Measurements from ENCODE around the gene ZNF366. TPM values are rescaled to one million over a fixed set of nuclear protein-coding genes. Genes with fewer than 3 reads are reported as not detected.

Gene ZNF366
- polyA plus RNA-seq, 4 donors = 1.5 to 2.4 (median 2.1) TPM; not detected in 1

- no peak overlapping the region for H3K27ac ChIP-seq (ENCODE audit: low read depth in 1 of 3, low read length in 2 of 3)
- no peak overlapping the region for H3K4me3 ChIP-seq (ENCODE audit: low read depth in 1 of 3, low read length in 3 of 3)
- DNase-seq = no peak
- H3K27me3 ChIP-seq (ENCODE audit: control insufficient read depth in 3 of 3, insufficient read depth in 3 of 3, low read length in 3 of 3) = no peaks in the 10 kb centered on the region
- WGBS, 3 donors = 90 to 94% (median 93%) methylated on average over 47 to 48 of the region's 48 CpGs
- peaks cover 0 to 4% of the 10 kb centered on the region in 2 donors for H3K9me3 ChIP-seq (ENCODE audit: control insufficient read depth in 2 of 2, insufficient read depth in 1 of 2, low read depth in 1 of 2, low read length in 1 of 2)
- no peak for FAIRE-seq
- no peaks in the 10 kb centered on the region for H3K4me1 ChIP-seq (ENCODE audit: control insufficient read depth in 3 of 3, insufficient read depth in 2 of 3, low read depth in 1 of 3, low read length in 2 of 3)
- H3K36me3 ChIP-seq (ENCODE audit: control insufficient read depth in 3 of 3, insufficient read depth in 2 of 3, low read depth in 1 of 3, low read length in 3 of 3) = no peaks in the 10 kb centered on the region
Observed at GRCh38 chr5:72417333-72418062, 89.7 kb downstream of the ZNF366 start.

DNA sequence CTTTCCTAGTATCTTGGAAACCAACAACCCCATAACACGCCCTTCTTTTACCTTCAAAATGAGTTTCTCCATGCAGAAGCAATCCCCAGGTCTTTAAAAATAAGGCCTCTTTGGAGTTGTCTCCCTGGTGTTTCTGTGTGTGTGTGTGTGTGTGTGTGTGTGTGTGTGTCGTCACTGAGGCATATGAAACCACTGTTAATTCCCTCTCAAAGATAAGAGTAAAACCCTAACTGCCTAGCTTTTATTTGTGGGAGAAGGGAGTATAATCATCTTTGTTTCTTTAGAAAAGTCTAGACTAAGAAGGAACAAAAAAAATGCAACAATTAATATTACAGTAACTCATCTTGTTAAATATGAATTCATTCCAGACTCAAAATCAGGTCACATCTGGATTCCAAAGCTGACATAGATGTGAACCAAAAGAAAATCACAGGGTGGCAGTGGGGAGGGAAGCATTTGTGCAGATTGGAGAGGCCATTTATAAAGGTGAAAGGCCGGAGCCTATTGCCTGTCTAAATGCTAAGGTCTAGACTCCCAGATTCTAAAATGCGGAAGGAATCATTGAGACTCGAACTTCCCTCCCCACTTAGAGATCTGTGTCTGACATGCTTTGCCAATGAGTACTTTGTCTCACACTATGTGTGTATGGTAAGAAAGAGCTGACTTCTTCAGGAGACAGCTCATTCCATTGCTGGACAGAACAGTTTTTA lies 91.4 kb downstream of the ZNF366 start:
- no peak for DNase-seq
- H3K9me3 ChIP-seq (ENCODE audit: control insufficient read depth in 2 of 2, insufficient read depth in 1 of 2, low read depth in 1 of 2, low read length in 1 of 2) = peaks cover 0 to 4% of the 10 kb centered on the region in 2 donors
- H3K27ac ChIP-seq (ENCODE audit: low read depth in 1 of 3, low read length in 2 of 3) = no peak overlapping the region
- FAIRE-seq = no peak
- H3K4me1 ChIP-seq (ENCODE audit: control insufficient read depth in 3 of 3, insufficient read depth in 2 of 3, low read depth in 1 of 3, low read length in 2 of 3) = no peaks in the 10 kb centered on the region
- no peaks in the 10 kb centered on the region for H3K27me3 ChIP-seq (ENCODE audit: control insufficient read depth in 3 of 3, insufficient read depth in 3 of 3, low read length in 3 of 3)
- no peaks in the 10 kb centered on the region for H3K36me3 ChIP-seq (ENCODE audit: control insufficient read depth in 3 of 3, insufficient read depth in 2 of 3, low read depth in 1 of 3, low read length in 3 of 3)
- no peak overlapping the region for H3K4me3 ChIP-seq (ENCODE audit: low read depth in 1 of 3, low read length in 3 of 3)
- WGBS, 3 donors = 84 to 88% (median 86%) methylated on average over 5 of the region's 5 CpGs

DNA sequence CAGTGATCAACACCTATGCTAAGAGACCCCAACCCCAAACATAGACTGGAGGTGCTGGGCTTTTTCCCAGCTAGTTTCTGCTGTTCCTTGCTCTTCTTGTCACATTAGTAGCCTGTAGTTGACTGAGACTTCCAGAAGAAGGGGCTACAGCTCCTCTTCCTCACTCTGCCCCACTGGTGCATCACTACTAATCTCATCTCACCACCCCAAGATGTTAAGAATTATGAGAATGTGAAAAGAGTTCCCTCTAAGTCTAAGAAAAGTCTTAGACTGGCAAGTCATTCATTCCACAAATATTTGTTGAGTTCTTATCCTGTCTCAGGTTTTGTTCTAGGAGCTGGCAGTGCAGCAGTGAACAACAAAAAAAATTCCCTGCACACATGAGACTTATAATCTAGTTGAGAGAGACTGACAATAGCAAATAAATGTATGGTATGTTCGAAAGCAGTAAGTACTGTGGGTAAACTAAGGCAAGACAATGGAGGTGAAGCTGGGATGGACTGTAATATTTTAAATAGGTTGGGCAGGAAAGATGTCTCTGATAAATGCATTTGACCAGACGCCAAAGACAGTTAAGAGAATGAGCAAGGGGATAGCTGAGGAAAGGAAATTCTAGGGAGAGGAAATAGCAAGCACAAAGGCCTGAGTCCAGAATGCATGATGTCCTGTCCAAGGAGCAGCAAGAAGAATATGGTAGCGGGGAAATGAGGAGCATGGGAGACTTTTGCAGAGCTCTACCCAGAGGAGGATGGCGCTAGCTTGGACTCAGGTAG lies 94.7 kb downstream of the ZNF366 start:
- Histone ChIP-seq H3K4me1 (ENCODE audit: control insufficient read depth in 3 of 3, insufficient read depth in 2 of 3, low read depth in 1 of 3, low read length in 2 of 3) (no peaks in the 10 kb centered on the region), H3K27ac (ENCODE audit: low read depth in 1 of 3, low read length in 2 of 3) (no peak overlapping the region), H3K4me3 (ENCODE audit: low read depth in 1 of 3, low read length in 3 of 3) (no peak overlapping the region), H3K36me3 (ENCODE audit: control insufficient read depth in 3 of 3, insufficient read depth in 2 of 3, low read depth in 1 of 3, low read length in 3 of 3) (no peaks in the 10 kb centered on the region), H3K9me3 (ENCODE audit: control insufficient read depth in 2 of 2, insufficient read depth in 1 of 2, low read depth in 1 of 2, low read length in 1 of 2) (no peaks in the 10 kb centered on the region), H3K27me3 (ENCODE audit: control insufficient read depth in 3 of 3, insufficient read depth in 3 of 3, low read length in 3 of 3) (peaks cover 0 to 2% (median 0%) of the 10 kb centered on the region in 3 donors)
- DNase-seq = no peak
- WGBS, 3 donors = 67 to 89% (median 75%) methylated on average over 4 of the region's 4 CpGs
- no peak for FAIRE-seq

DNA sequence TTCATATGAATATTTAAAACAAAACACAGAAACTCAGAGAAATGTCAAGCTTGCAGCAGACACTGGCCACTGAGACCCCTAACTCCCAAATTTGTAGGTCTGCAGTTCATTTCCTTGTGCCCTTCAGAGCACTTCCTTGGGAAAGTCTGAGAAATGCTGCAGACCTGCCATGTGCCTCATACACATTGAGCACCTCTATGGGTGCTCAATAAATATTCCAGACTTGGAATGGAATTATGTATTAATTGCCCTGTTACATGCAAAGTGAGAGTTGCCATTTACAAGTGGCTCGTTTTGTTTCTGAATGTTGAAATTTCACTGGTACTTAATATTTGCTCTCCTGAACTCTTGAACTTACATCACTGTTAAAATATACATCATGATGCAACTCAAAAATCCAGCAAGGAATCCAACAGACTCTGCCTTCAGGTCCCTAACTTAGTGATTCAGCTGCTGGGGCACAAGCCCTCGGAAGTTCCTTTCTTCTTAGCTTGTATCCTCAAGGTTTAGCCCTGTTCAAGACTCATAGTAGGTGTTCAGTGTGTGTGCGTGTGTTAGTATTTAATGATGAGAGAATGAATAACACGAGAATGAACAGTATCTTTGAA lies 96.4 kb downstream of the ZNF366 start:
- Histone ChIP-seq H3K9me3 (ENCODE audit: control insufficient read depth in 2 of 2, insufficient read depth in 1 of 2, low read depth in 1 of 2, low read length in 1 of 2) (no peaks in the 10 kb centered on the region), H3K27me3 (ENCODE audit: control insufficient read depth in 3 of 3, insufficient read depth in 3 of 3, low read length in 3 of 3) (peaks cover 0 to 2% (median 0%) of the 10 kb centered on the region in 3 donors), H3K4me1 (ENCODE audit: control insufficient read depth in 3 of 3, insufficient read depth in 2 of 3, low read depth in 1 of 3, low read length in 2 of 3) (no peaks in the 10 kb centered on the region), H3K36me3 (ENCODE audit: control insufficient read depth in 3 of 3, insufficient read depth in 2 of 3, low read depth in 1 of 3, low read length in 3 of 3) (no peaks in the 10 kb centered on the region), H3K27ac (ENCODE audit: low read depth in 1 of 3, low read length in 2 of 3) (no peak overlapping the region), H3K4me3 (ENCODE audit: low read depth in 1 of 3, low read length in 3 of 3) (no peak overlapping the region)
- FAIRE-seq (no peak), DNase-seq (no peak)
- WGBS, 3 donors = 63 to 79% (median 72%) methylated on average over 4 of the region's 4 CpGs

DNA sequence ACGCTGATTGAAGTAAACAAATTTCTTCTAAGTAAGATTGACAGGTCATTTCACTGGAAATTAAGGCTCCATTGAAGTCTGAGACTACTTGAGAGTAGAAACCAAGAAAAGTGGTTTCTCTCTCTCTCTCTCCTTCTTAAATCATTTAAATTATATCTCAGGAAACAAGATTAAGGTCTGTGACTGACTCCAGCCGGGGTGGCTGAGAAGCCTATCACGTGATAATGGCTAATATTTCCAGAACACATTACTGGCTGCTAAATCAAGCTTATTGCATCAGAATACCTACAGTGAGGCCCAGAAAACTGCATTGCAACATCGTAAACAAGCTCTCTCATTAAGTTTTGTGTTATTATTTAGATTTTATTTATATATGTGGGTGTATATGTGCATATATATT lies 98.6 kb downstream of the ZNF366 start:
- Histone ChIP-seq H3K27ac (ENCODE audit: low read depth in 1 of 3, low read length in 2 of 3) (no peak overlapping the region), H3K27me3 (ENCODE audit: control insufficient read depth in 3 of 3, insufficient read depth in 3 of 3, low read length in 3 of 3) (peaks cover 0 to 2% (median 0%) of the 10 kb centered on the region in 3 donors), H3K9me3 (ENCODE audit: control insufficient read depth in 2 of 2, insufficient read depth in 1 of 2, low read depth in 1 of 2, low read length in 1 of 2) (no peaks in the 10 kb centered on the region), H3K4me1 (ENCODE audit: control insufficient read depth in 3 of 3, insufficient read depth in 2 of 3, low read depth in 1 of 3, low read length in 2 of 3) (no peaks in the 10 kb centered on the region), H3K36me3 (ENCODE audit: control insufficient read depth in 3 of 3, insufficient read depth in 2 of 3, low read depth in 1 of 3, low read length in 3 of 3) (no peaks in the 10 kb centered on the region), H3K4me3 (ENCODE audit: low read depth in 1 of 3, low read length in 3 of 3) (no peak overlapping the region)
- FAIRE-seq (no peak), DNase-seq (no peak)
- WGBS, 3 donors = 63 to 73% (median 65%) methylated on average over 4 of the region's 4 CpGs

DNA sequence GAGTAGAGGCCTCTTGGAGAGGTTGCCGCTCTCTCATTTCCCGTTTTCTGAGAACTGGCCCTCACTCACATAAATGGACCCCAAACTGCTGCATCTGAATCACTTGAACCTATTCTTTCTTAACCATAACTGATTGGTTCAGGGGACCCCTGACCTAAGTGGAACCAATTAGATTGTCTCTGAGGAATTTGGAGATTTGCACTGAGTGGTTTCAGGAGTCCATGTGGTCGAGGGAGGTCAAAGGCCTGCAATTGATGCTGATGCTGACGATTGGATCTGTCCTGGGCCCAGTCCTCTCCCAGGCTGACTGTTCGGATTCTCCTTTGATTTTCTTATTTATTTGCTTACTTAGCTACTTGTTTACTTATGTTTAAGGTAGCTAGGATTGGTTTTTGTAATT lies 99.1 kb downstream of the ZNF366 start:
- FAIRE-seq (no peak), DNase-seq (no peak)
- WGBS, 3 donors = 78 to 82% (median 80%) methylated on average over 5 of the region's 5 CpGs
- Histone ChIP-seq H3K27ac (ENCODE audit: low read depth in 1 of 3, low read length in 2 of 3) (no peak overlapping the region), H3K27me3 (ENCODE audit: control insufficient read depth in 3 of 3, insufficient read depth in 3 of 3, low read length in 3 of 3) (peaks cover 0 to 2% (median 0%) of the 10 kb centered on the region in 3 donors), H3K4me1 (ENCODE audit: control insufficient read depth in 3 of 3, insufficient read depth in 2 of 3, low read depth in 1 of 3, low read length in 2 of 3) (no peaks in the 10 kb centered on the region), H3K4me3 (ENCODE audit: low read depth in 1 of 3, low read length in 3 of 3) (no peak overlapping the region), H3K9me3 (ENCODE audit: control insufficient read depth in 2 of 2, insufficient read depth in 1 of 2, low read depth in 1 of 2, low read length in 1 of 2) (peaks cover 0 to 2% of the 10 kb centered on the region in 2 donors), H3K36me3 (ENCODE audit: control insufficient read depth in 3 of 3, insufficient read depth in 2 of 3, low read depth in 1 of 3, low read length in 3 of 3) (no peaks in the 10 kb centered on the region)

- FAIRE-seq (no peak), DNase-seq (no peak)
- Histone ChIP-seq H3K27me3 (ENCODE audit: control insufficient read depth in 3 of 3, insufficient read depth in 3 of 3, low read length in 3 of 3) (peaks cover 0 to 2% (median 0%) of the 10 kb centered on the region in 3 donors), H3K4me3 (ENCODE audit: low read depth in 1 of 3, low read length in 3 of 3) (no peak overlapping the region), H3K27ac (ENCODE audit: low read depth in 1 of 3, low read length in 2 of 3) (no peak overlapping the region), H3K36me3 (ENCODE audit: control insufficient read depth in 3 of 3, insufficient read depth in 2 of 3, low read depth in 1 of 3, low read length in 3 of 3) (no peaks in the 10 kb centered on the region), H3K4me1 (ENCODE audit: control insufficient read depth in 3 of 3, insufficient read depth in 2 of 3, low read depth in 1 of 3, low read length in 2 of 3) (no peaks in the 10 kb centered on the region), H3K9me3 (ENCODE audit: control insufficient read depth in 2 of 2, insufficient read depth in 1 of 2, low read depth in 1 of 2, low read length in 1 of 2) (peaks cover 0 to 4% of the 10 kb centered on the region in 2 donors)
- whole genome bisulfite sequencing, 3 donors = 70 to 79% (median 72%) methylated on average over 2 of the region's 2 CpGs
Observed at GRCh38 chr5:72407541-72407940, 99.7 kb downstream of the ZNF366 start.

- H3K27ac ChIP-seq (ENCODE audit: low read depth in 1 of 3, low read length in 2 of 3) = no peak overlapping the region
- H3K4me3 ChIP-seq (ENCODE audit: low read depth in 1 of 3, low read length in 3 of 3) = no peak overlapping the region
- peaks cover 0 to 7% of the 10 kb centered on the region in 2 donors for H3K9me3 ChIP-seq (ENCODE audit: control insufficient read depth in 2 of 2, insufficient read depth in 1 of 2, low read depth in 1 of 2, low read length in 1 of 2)
- no peaks in the 10 kb centered on the region for H3K4me1 ChIP-seq (ENCODE audit: control insufficient read depth in 3 of 3, insufficient read depth in 2 of 3, low read depth in 1 of 3, low read length in 2 of 3)
- DNase-seq = no peak
- H3K36me3 ChIP-seq (ENCODE audit: control insufficient read depth in 3 of 3, insufficient read depth in 2 of 3, low read depth in 1 of 3, low read length in 3 of 3) = no peaks in the 10 kb centered on the region
- 66 to 80% (median 77%) methylated on average over 3 of the region's 3 CpGs for WGBS, 3 donors
- no peak for FAIRE-seq
- H3K27me3 ChIP-seq (ENCODE audit: control insufficient read depth in 3 of 3, insufficient read depth in 3 of 3, low read length in 3 of 3) = peaks cover 0 to 2% (median 0%) of the 10 kb centered on the region in 3 donors
Observed at GRCh38 chr5:72407078-72407477, 100.1 kb downstream of the ZNF366 start.
